ENCODE measurements around the gene NAP1L4.
"Not testable (repeated sequence)": the region's sequence is repeated elsewhere in the genome, so short reads cannot be mapped to it uniquely, and the experiment has no call there.

Gene NAP1L4

GRCh38 chr11:2954263-2954662 lies 37.9 kb downstream of the NAP1L4 start:
- no peak for DNase-seq

GRCh38 chr11:2952290-2952689 lies 39.8 kb downstream of the NAP1L4 start:
- DNase-seq: no peak

- DNase-seq: no peak
Measured at GRCh38 chr11:2951231-2952110, 40.7 kb downstream of the NAP1L4 start.

- no peak for DNase-seq
Measured at GRCh38 chr11:2950825-2951224, 41.3 kb downstream of the NAP1L4 start.

GRCh38 chr11:2949920-2950319 lies 42.2 kb downstream of the NAP1L4 start:
- no peak for DNase-seq

- no peak for DNase-seq
Measured at GRCh38 chr11:2947744-2948143, 44.4 kb downstream of the NAP1L4 start.

GRCh38 chr11:2945757-2946287 lies 46.3 kb downstream of the NAP1L4 start:
- no peak for DNase-seq

GRCh38 chr11:2945031-2945756 lies 46.9 kb downstream of the NAP1L4 start:
- DNase-seq: no peak

GRCh38 chr11:2944530-2944929 lies 47.6 kb downstream of the NAP1L4 start:
- no peak for DNase-seq

- no peak for DNase-seq
Measured at GRCh38 chr11:2943711-2944118, 48.4 kb downstream of the NAP1L4 start.

- no peak for DNase-seq
Measured at GRCh38 chr11:2942872-2943710, 49.0 kb downstream of the NAP1L4 start.

- no peak for DNase-seq
Measured at GRCh38 chr11:2942447-2942846, 49.7 kb downstream of the NAP1L4 start.

- DNase-seq: no peak
Measured at GRCh38 chr11:2940921-2941821, 51.0 kb downstream of the NAP1L4 start.

GRCh38 chr11:2940147-2940920 lies 51.8 kb downstream of the NAP1L4 start:
- no peak for DNase-seq

- not testable (repeated sequence) for DNase-seq
Measured at GRCh38 chr11:2938458-2939418, 53.4 kb downstream of the NAP1L4 start.

GRCh38 chr11:2937641-2938457 lies 54.3 kb downstream of the NAP1L4 start:
- not testable (repeated sequence) for DNase-seq

GRCh38 chr11:2934611-2935239 lies 57.4 kb downstream of the NAP1L4 start:
- DNase-seq: no peak

- DNase-seq: no peak
Measured at GRCh38 chr11:2934021-2934550, 58.0 kb downstream of the NAP1L4 start.

Measured in NCI-H1092 treated with DMSO at 0.1 percent for 48 hours (cell line).